A673 (cell line): ENCODE results near the gene SYTL4. TPM values are rescaled to one million over a fixed set of nuclear protein-coding genes. Genes with fewer than 3 reads are reported as not detected.

Experiments used
- BruUV-seq: library from RNA; stranded (reverse); fragments of 400-500 nt; replicated peaks from 2 replicates; lab custom pipeline; 2021; lab: Mats Ljungman, UMichigan
- CTCF ChIA-PET: fragments of 300-600 bp; sonication (Branson Sonifier 250); formaldehyde crosslinking; loops from one replicate; lab custom pipeline; 2022; ENCODE audit warnings: antibody characterized with exemption; lab: Charles Lee
- POLR2A ChIA-PET: fragments of 300-600 bp; sonication (Branson Sonifier 250); formaldehyde crosslinking; loops from one replicate; lab custom pipeline; 2022; ENCODE audit warnings: antibody characterized with exemption; ENCODE audit not compliant: low non-redundant PET; lab: Charles Lee
- DNase-seq: peaks from one replicate; pipeline ENCODE4 v3.0.0-alpha.2; 2015; ENCODE audit warnings: low spot score
- H3K27ac ChIP-seq: fragments of 200-600 bp; sonication (generic); 2 replicates; pipeline ENCODE4 v1.5.1; 2016; ENCODE audit warnings: mixed run types, low read depth, mild to moderate bottlenecking, mixed read lengths, antibody characterized with exemption, low read length; ENCODE audit not compliant: poor library complexity, severe bottlenecking
- H3K27me3 ChIP-seq: fragments of 200-600 bp; sonication (generic); replicated peaks from 2 replicates; pipeline ENCODE4 v1.6.1; 2017; ENCODE audit warnings: mixed run types, low read depth, mild to moderate bottlenecking, mixed read lengths, antibody characterized with exemption, low read length; ENCODE audit not compliant: insufficient read depth, poor library complexity
- H3K36me3 ChIP-seq: fragments of 200-600 bp; sonication (generic); 2 replicates; pipeline ENCODE4 v1.6.1; 2016; ENCODE audit warnings: mixed run types, mild to moderate bottlenecking, mixed read lengths, antibody characterized with exemption, low read length; ENCODE audit not compliant: insufficient read depth, poor library complexity, severe bottlenecking
- H3K4me1 ChIP-seq: fragments of 200-600 bp; sonication (generic); 2 replicates; pipeline ENCODE4 v1.6.1; 2017; ENCODE audit warnings: mixed run types, mild to moderate bottlenecking, mixed read lengths, antibody characterized with exemption, low read length; ENCODE audit not compliant: insufficient read depth, poor library complexity, severe bottlenecking
- H3K4me3 ChIP-seq: fragments of 200-600 bp; sonication (generic); 2 replicates; pipeline ENCODE4 v1.5.1; 2016; ENCODE audit warnings: low read depth, mixed run types, mild to moderate bottlenecking, mixed read lengths, low read length; ENCODE audit not compliant: poor library complexity, severe bottlenecking
- H3K9me3 ChIP-seq: fragments of 200-600 bp; sonication (generic); 2 replicates; pipeline ENCODE4 v1.6.1; 2016; ENCODE audit warnings: mixed run types, low read depth, mild to moderate bottlenecking, mixed read lengths, antibody characterized with exemption, low read length; ENCODE audit not compliant: poor library complexity, severe bottlenecking
- EZH2 ChIP-seq: fragments of 200-600 bp; sonication (generic); IDR thresholded peaks from 2 replicates; pipeline ENCODE4 v1.6.1; 2017; ENCODE audit warnings: borderline replicate concordance, low read depth, mild to moderate bottlenecking, mixed read lengths, antibody characterized with exemption, low read length; ENCODE audit not compliant: poor library complexity, severe bottlenecking
- intact Hi-C: fragments of 100-400 bp; cut with micrococcal nuclease; formaldehyde crosslinking; loops from one replicate; pipeline ENCODE4 v1.10.0; 2022; ENCODE audit not compliant: unreplicated experiment
- total RNA-seq: library from RNA; stranded (reverse); gene quantifications from 2 replicates; pipeline ENCODE4 v1.2.3, GENCODE V29; 2021
- TF ChIP-seq, protein P1 (sequence below): fragments of 300-800, 200-600 bp; sonication (generic); conservative IDR thresholded peaks from 2 replicates; pipeline ENCODE4 v1.5.1; 2017; ENCODE audit warnings: low read depth, mild to moderate bottlenecking, antibody characterized with exemption, low read length, moderate library complexity, mixed read lengths

SYTL4 gene
- total RNA-seq, 1 experiment from 2014 or later: 2.3 TPM

DNA sequence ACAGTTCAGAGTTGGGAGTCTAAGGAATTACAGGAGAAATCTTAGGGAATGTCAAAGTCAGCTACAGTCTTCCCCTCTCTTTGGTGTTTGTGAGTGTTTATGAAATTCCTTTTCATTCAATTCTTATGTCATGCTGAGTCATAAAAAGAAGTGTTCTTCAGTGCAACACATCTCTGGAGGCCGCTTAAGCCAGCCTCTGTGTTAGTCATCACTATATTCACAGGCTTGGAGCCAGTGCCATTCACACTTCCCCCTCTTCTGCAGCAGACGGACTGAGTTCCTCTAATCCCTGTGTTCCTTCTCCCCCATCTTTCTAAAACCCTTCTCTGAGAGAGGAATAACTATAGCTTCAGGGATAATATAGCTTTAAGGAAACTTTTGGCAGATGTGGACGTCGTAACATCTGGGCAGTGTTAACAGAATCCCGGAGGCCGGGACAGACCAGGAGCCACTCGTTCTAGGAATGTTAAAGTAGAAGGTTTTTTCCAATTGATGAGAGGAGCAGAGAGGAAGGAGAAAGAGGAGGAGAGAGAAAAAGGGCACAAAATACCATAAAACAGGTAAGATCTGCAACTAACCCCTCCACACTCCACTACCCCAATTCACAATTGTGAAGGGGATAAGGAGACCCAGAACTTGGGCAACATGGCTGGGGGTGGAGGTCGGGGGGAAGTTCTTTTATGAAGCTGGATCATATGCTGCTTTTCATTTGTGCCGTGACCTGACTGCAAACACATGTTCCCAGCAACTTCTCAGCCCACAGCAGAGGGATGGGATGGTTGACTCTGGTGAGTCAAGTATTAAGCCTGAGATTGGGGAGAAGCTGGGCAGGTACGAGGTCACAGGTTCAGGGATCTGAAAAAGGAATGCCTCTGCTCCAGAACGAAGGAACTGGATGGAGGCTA, 87.7 kb downstream of the SYTL4 start, which contains the start of gene SRPX2:
Gene SRPX2, plus strand, starts transcription at position 244 of the 905 bp plus-strand sequence. CDS start 2,124 bp downstream, outside the sequence.
- Histone ChIP-seq H3K27ac (no peak within 1 kb of the TSS), H3K4me3 (peak within 1 kb of the TSS; percentile 6), H3K4me1 (peaks cover 8% of the 10 kb centered on the region), H3K9me3 (no peaks in the 10 kb centered on the region), H3K27me3 (no peaks in the 10 kb centered on the region), H3K36me3 (no peaks in the 10 kb centered on the region)
- intact Hi-C loops: no loop called here
- ChIA-PET POLR2A (no interaction called here), CTCF (no interaction called here)
- TF ChIP-seq EZH2: no peak
- TF ChIP-seq, protein P1, sequence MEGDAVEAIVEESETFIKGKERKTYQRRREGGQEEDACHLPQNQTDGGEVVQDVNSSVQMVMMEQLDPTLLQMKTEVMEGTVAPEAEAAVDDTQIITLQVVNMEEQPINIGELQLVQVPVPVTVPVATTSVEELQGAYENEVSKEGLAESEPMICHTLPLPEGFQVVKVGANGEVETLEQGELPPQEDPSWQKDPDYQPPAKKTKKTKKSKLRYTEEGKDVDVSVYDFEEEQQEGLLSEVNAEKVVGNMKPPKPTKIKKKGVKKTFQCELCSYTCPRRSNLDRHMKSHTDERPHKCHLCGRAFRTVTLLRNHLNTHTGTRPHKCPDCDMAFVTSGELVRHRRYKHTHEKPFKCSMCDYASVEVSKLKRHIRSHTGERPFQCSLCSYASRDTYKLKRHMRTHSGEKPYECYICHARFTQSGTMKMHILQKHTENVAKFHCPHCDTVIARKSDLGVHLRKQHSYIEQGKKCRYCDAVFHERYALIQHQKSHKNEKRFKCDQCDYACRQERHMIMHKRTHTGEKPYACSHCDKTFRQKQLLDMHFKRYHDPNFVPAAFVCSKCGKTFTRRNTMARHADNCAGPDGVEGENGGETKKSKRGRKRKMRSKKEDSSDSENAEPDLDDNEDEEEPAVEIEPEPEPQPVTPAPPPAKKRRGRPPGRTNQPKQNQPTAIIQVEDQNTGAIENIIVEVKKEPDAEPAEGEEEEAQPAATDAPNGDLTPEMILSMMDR: no peak
- BruUV-seq: TSS peak; percentile 82
- peak; percentile 60 for DNase-seq

DNA sequence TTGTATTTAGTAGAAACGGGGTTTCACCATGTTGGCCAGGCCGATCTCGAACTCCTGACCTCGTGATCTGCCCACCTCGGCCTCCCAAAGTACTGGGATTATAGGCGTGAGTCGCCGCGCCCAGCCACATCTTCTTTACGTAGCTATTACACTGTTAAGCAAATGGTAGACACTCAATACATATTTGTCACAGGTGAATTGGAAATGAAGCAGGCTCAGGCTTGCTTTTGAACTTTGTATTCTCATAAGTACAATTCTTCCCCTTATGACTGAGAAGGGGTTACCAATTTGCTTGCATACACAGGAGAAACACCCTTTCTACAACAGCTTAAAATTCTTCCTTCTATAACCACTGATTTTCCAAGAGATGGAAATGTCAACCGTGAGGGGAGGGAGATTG, 88.7 kb downstream of the SYTL4 start:
- no peak for DNase-seq
- intact Hi-C loops: no loop called here
- TF ChIP-seq EZH2: no peak
- TF ChIP-seq, protein P1: no peak
- H3K4me1 ChIP-seq: no peaks in the 10 kb centered on the region
- H3K9me3 ChIP-seq: no peaks in the 10 kb centered on the region
- no peaks in the 10 kb centered on the region for H3K36me3 ChIP-seq
- H3K27me3 ChIP-seq: no peaks in the 10 kb centered on the region
- POLR2A ChIA-PET: interaction anchor here (0.5 kb wide), 1 partner anchor 205 kb away, joined by 8 read pairs; no protein-coding TSS in a partner anchor
- CTCF ChIA-PET: no interaction called here
- H3K4me3 ChIP-seq: no peak overlapping the region
- no peak overlapping the region for H3K27ac ChIP-seq
- no TSS peak for BruUV-seq

DNA sequence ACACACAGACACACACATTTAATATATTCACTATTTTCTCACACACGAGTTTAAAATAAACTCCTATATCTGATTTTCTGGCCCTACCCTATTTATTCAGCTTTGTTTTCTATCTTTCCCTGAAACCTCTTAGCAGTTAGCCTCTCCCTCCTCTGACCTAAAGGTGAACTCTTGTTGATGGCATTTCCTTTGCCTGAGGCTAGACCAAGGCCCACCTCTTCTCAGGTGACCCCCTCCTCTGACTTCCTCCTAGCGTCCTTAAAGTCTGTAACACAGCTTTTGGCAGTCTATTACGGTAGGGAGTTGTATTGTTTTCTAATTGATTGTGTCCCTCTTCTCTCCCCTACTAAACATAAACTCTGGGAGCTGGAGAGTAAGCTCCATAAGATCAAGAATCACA, 89.6 kb downstream of the SYTL4 start:
- POLR2A ChIA-PET: no interaction called here

More for the DNA sequence above, 89.6 kb downstream of the SYTL4 start:
- Histone ChIP-seq H3K27me3 (no peaks in the 10 kb centered on the region), H3K4me3 (no peak overlapping the region), H3K36me3 (no peaks in the 10 kb centered on the region), H3K9me3 (no peaks in the 10 kb centered on the region), H3K4me1 (no peaks in the 10 kb centered on the region), H3K27ac (no peak overlapping the region)
- CTCF ChIA-PET: no interaction called here
- intact Hi-C loops: no loop called here
- no peak for DNase-seq
- BruUV-seq: no TSS peak
- TF ChIP-seq, protein P1: no peak
- TF ChIP-seq EZH2: no peak
